IPS-18c (cell line): ENCODE results near the gene IDI1.
"Not testable (repeated sequence)": the region's sequence is repeated elsewhere in the genome, so short reads cannot be mapped to it uniquely, and the experiment has no call there.

Experiments
- H3K4me3 ChIP-seq: 2 replicates; pipeline ENCODE4 v1.7.0; 2013; ENCODE audit warnings: low read depth, mild to moderate bottlenecking, low read length, moderate library complexity; ENCODE audit not compliant: insufficient read depth
- H3K9me3 ChIP-seq: one replicate; pipeline ENCODE4 v1.6.1; 2013; ENCODE audit warnings: mild to moderate bottlenecking, low read length, moderate library complexity; ENCODE audit not compliant: control insufficient read depth, insufficient read depth

Gene IDI1

DNA sequence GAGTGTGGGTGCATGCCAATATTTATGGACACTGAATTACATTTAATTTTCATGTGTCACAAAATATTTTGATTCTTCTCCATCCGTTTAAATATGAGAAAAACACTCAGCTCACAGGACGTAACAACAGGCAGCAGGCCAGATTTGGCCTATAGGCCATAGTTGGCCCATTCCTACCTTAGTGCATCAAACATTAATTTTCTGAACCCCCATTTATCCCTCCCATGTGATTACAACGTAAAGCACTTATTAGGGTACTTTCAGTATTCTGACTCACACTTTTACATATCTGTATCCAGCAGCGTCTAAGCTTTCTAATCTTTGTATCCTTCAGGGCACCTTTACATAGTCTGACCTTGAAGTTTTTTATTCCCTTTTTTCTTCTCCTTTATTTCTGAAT, 4.0 kb downstream of the IDI1 start:
- no peak overlapping the region for H3K4me3 ChIP-seq
- H3K9me3 ChIP-seq, result no peaks in the 10 kb centered on the region

DNA sequence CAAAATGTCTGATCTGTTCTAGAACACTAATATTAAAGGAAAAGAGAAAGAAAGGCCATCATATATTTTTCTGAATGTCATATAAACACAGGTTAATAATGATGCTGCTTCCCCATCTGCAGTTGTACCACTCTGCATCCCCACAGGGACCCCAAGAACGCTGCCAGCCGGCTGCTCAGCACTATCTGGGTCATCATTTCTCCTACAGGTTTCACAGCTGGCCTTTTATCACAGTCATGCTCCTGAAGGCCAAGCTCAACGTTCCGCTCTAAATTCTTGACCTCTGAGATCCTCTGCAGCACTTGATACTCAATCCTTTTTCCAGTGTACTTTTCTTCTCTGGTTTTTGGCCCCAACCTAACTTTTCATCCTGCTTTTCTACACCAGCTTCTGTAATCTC, 4.8 kb downstream of the IDI1 start:
- H3K9me3 ChIP-seq, result no peaks in the 10 kb centered on the region
- no peak overlapping the region for H3K4me3 ChIP-seq

DNA sequence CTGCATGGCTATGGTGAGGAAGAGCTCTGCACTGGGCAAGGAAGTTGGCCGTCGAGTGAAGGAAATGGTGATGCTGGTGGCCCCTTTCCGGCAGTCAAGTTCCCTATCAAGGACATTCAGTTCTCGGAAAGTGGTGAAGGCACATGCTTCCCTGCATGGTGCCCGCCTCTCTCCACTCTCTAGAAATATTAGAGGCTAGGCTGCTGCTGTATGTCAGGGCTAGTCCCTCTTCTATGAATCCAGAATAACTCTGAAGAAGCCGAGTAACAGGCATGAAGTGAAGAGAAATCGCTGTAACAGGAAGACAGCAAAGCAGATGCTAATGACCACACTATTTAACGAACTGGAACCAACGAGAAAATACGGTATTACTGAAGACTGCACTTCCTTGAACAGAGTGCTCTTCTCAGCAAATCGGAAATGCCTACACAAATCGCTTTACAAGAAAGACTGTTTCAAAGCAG, 5.4 kb downstream of the IDI1 start:
- no peak overlapping the region for H3K4me3 ChIP-seq
- H3K9me3 ChIP-seq, result no peaks in the 10 kb centered on the region

DNA sequence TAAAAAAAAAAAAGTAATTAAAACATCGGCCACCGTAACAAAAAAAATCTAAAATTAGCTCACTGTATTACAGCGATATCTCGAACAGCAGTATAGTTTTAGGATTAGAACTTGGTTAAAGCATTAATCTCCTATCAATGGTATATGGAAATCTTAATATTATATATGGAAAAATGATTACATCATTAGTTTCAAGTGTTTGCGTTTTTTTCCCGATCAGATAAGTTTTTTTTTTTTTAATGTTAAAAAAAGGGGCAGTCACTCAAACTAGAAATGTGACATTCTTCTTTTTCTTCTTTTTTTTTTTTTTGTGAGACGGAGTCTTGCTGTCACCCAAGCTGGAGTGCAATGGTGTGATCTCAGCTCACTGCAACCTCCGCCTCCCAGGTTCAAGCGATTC, 7.4 kb downstream of the IDI1 start:
- Histone ChIP-seq H3K9me3 (no peaks in the 10 kb centered on the region), H3K4me3 (no peak overlapping the region)

GRCh38 chr10:1040133-1040532, 8.8 kb downstream of the IDI1 start:
- Histone ChIP-seq H3K4me3 (no peak overlapping the region), H3K9me3 (no peaks in the 10 kb centered on the region)

DNA sequence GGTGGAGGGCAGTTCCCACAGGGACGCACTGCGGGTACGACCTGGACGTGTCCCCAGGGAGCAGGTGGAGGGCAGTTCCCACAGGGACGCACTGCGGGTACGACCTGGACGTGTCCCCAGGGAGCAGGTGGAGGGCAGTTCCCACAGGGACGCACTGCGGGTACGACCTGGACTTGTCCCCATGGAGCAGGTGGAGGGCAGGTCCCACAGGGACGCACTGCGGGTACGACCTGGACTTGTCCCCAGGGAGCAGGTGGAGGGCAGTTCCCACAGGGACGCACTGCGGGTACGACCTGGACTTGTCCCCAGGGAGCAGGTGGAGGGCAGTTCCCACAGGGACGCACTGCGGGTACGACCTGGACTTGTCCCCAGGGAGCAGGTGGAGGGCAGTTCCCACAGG, 10.2 kb downstream of the IDI1 start:
- not testable (repeated sequence) for H3K4me3 ChIP-seq, H3K9me3 ChIP-seq

GRCh38 chr10:1037098-1037497, 11.8 kb downstream of the IDI1 start:
- H3K4me3 ChIP-seq, result no peak overlapping the region
- no peaks in the 10 kb centered on the region for H3K9me3 ChIP-seq

GRCh38 chr10:1036341-1036791, 12.6 kb downstream of the IDI1 start:
- Histone ChIP-seq H3K4me3 (no peak overlapping the region), H3K9me3 (no peaks in the 10 kb centered on the region)

DNA sequence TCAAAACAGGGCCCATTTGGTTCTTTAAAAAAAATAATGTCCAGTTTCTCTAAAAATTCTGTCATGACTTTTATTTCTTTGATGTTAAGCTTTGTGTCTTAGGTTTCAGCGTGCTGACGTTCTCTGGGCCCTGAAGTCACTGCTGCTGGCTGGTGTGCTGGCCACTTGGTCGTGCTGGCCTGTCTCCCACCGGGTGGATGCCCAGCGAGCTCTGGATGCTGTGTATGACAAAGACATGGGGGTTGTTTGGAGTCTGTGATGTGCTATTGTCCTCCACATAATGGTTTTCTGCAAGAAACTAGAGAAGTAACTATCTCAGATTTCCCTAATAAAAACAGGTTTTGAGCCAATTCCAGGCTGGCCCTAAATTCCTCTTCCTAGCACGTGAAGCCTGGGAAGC, 13.7 kb downstream of the IDI1 start:
- Histone ChIP-seq H3K4me3 (no peak overlapping the region), H3K9me3 (no peaks in the 10 kb centered on the region)

GRCh38 chr10:1034758-1035157, 14.2 kb downstream of the IDI1 start:
- Histone ChIP-seq H3K4me3 (no peak overlapping the region), H3K9me3 (no peaks in the 10 kb centered on the region)

DNA sequence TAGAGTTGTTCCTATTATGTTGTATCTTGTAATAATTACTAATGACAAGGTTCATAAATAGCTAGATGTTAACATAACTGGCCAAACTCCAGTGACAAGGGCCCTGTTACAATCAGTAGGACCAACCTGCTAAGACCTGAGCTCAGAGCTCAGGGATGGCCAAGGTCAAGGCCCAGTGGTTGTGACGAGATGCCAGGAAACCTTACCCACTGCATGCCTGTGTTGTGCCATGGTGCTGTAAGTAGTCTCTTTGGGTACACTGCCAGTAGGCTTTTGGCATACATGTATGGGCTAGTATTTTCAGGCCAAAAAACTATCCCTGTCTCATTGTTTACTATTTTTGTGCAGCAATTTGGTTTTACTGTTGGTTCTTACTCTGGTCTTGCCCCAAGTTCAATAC, 15.3 kb downstream of the IDI1 start:
- Histone ChIP-seq H3K4me3 (no peak overlapping the region), H3K9me3 (no peaks in the 10 kb centered on the region)

GRCh38 chr10:1029838-1030237, 19.1 kb downstream of the IDI1 start:
- Histone ChIP-seq H3K9me3 (no peaks in the 10 kb centered on the region), H3K4me3 (no peak overlapping the region)

DNA sequence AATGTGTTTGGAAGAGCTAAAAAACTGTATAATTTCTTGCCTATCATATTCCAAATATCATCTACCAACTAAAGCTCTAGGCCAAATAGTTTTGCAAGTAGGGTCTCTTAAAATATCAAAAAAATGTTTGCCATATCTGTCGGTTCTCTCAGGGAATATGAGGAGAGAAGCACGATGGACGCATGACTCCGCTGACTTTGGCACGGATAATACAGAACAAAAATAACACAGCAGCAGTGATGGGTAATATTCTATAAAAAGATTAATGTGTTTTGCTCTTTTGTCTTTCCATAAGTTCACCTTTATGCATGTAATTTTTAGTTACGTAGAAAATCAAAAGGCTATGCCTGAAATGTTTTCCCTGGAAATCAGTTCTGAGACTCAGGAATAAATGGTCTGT, 22.3 kb downstream of the IDI1 start:
- no peak overlapping the region for H3K4me3 ChIP-seq
- H3K9me3 ChIP-seq, result no peaks in the 10 kb centered on the region

GRCh38 chr10:1025683-1026082, 23.2 kb downstream of the IDI1 start, which contains the start of gene IDI2:
Gene IDI2, minus strand, starts transcription at chr10:1025859. Its CDS starts 1,136 bp downstream, at chr10:1024723.
- Histone ChIP-seq H3K9me3 (no peaks in the 10 kb centered on the region), H3K4me3 (no peak within 1 kb of the TSS)

DNA sequence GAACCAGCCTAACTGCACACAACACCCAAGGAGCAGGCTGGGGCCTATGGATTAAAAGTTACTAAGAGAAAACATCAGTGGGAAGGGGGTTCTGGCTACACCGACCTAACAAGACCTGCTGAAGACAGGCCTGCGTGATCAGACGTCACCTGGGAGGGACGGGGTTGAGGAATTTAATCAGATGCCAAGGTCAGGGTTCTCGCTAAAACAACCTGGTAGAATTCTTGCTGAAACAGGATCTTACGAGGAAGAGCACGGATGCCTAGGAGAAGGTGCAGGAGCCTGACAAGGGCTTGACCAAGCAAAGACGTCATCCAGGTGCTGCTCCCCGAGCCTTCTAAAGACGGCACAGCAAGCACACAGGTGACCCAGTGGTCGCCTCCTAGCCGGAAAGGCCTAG, 24.8 kb downstream of the IDI1 start:
- no peaks in the 10 kb centered on the region for H3K9me3 ChIP-seq
- no peak overlapping the region for H3K4me3 ChIP-seq

DNA sequence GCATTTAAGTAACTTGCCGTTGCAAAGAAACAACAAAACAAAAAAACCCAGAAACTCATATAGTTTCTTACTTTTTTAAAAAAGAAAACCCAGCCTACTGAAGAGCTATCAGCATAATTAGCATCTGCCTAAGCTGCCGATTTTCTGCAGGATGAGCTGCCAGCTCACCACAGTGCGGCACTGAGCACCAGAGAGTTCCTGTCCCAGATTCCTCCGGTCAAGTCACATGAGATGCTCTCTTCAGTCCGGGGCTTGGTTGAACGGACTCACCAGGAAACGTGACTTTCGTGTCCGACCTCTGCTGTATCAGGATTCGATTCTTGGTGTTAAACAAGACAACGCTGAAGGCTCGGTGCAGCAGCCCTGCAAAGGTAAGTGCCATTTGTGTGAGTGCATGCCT, 26.5 kb downstream of the IDI1 start:
- H3K4me3 ChIP-seq, result no peak overlapping the region

DNA sequence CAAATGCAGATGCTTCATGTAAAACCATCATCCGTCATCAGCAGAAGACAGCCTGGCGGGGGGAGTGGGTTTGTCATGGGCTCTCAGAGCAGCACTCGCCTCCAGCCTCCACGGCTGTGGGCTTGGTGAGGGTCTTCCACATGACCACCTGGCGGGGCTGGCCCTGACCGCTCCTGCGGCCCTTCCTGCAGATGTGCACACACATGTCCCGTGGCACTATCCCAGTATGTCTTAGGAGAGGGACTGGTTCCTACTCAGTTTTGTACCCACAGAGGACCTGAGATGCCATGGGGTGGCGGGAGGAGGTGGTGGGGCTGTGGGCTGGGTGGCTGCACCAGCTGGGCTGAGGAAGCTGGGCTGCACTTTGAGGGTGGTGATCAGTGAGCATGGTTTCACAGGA, 28.0 kb downstream of the IDI1 start:
- Histone ChIP-seq H3K9me3 (no peaks in the 10 kb centered on the region), H3K4me3 (no peak overlapping the region)

More for the DNA sequence above, 26.5 kb downstream of the IDI1 start:
- no peaks in the 10 kb centered on the region for H3K9me3 ChIP-seq

- H3K9me3 ChIP-seq, result no peaks in the 10 kb centered on the region
- no peak overlapping the region for H3K4me3 ChIP-seq
Measured at GRCh38 chr10:1020460-1020859, 28.5 kb downstream of the IDI1 start.

GRCh38 chr10:1019362-1019761, 29.6 kb downstream of the IDI1 start:
- H3K9me3 ChIP-seq, result no peaks in the 10 kb centered on the region
- no peak overlapping the region for H3K4me3 ChIP-seq
